GM12878 (cell line): Measurements from ENCODE around the gene ADAMTS16. TPM values are rescaled to one million over a fixed set of nuclear protein-coding genes. Genes with fewer than 3 reads are reported as not detected.

ENCODE experiments used
- ATAC-seq: fragments of 200-7000 bp; cut with Tn5 transposase; 3 replicates; pipeline ENCODE4 v1.9.1; 2020; ENCODE audit warnings: mild to moderate bottlenecking, moderate library complexity
- BruUV-seq: library from RNA; stranded (reverse); fragments of 400-500 nt; replicated peaks from 2 replicates; lab custom pipeline; 2021; lab: Mats Ljungman, UMichigan
- CTCF ChIA-PET: fragments of 300-600 bp; sonication (Branson Sonifier 250); formaldehyde crosslinking; extraction: SDS; loops from one replicate; lab custom pipeline; 2021; ENCODE audit warnings: inconsistent platforms; lab: Yijun Ruan, JAX
- POLR2A ChIA-PET: fragments of 350-600 bp; formaldehyde crosslinking; extraction: SDS; loops from one replicate; lab custom pipeline; 2021; ENCODE audit warnings: inconsistent platforms; lab: Charles Lee
- RAD21 ChIA-PET: fragments of 300-600 bp; sonication (Branson Sonifier 250); formaldehyde crosslinking; loops from one replicate; lab custom pipeline; 2023; ENCODE audit warnings: antibody characterized with exemption; ENCODE audit not compliant: unreplicated experiment; lab: Charles Lee
- SMC1A ChIA-PET: fragments of 300-600 bp; sonication (Branson Sonifier 250); formaldehyde crosslinking; loops from one replicate; lab custom pipeline; 2023; ENCODE audit not compliant: unreplicated experiment, uncharacterized antibody; lab: Charles Lee
- DNase-seq: peaks from one replicate; pipeline ENCODE4 v3.0.0-alpha.2; 2011; ENCODE audit warnings: low read depth, low spot score
- FAIRE-seq: peaks from 3 replicates; lab custom pipeline; 2011; peaks lifted over from hg19 to GRCh38; lab: Jason Lieb, UNC
- H2AFZ ChIP-seq: 2 replicates; pipeline ENCODE4 v1.6.0; 2011; ENCODE audit warnings: low read depth, low read length, control low read depth; ENCODE audit not compliant: control insufficient read depth
- H3K27ac ChIP-seq: 2 replicates; pipeline ENCODE4 v1.5.1; 2011; ENCODE audit warnings: control low read depth; ENCODE audit not compliant: control insufficient read depth, insufficient read depth
- H3K27me3 ChIP-seq, 2 experiments: replicated peaks in 1 of 2; 2 replicates each; pipeline versions ENCODE4 v1.6.0 to v1.6.1; 2011; ENCODE audit warnings: low read length in 1 of 2; ENCODE audit not compliant: control insufficient read depth in 2 of 2, insufficient read depth in 2 of 2
- H3K36me3 ChIP-seq, 2 experiments: 2 replicates each; pipeline ENCODE4 v1.5.1; 2011; ENCODE audit warnings: low read length in 1 of 2; ENCODE audit not compliant: control insufficient read depth in 2 of 2, insufficient read depth in 2 of 2
- H3K4me1 ChIP-seq: 2 replicates; pipeline ENCODE4 v1.6.1; 2011; ENCODE audit warnings: mild to moderate bottlenecking, low read length, moderate library complexity, mixed read lengths; ENCODE audit not compliant: control insufficient read depth, insufficient read depth
- H3K4me2 ChIP-seq: 2 replicates; pipeline ENCODE4 v1.6.0; 2011; ENCODE audit warnings: control low read depth; ENCODE audit not compliant: control insufficient read depth, insufficient read depth
- H3K4me3 ChIP-seq: fragments of 200-600 bp; sonication (generic); 2 replicates; pipeline ENCODE4 v1.5.1; 2016
- H3K79me2 ChIP-seq: 2 replicates; pipeline ENCODE4 v1.6.0; 2011; ENCODE audit warnings: low read length; ENCODE audit not compliant: control insufficient read depth, insufficient read depth
- H3K9ac ChIP-seq: 2 replicates; pipeline ENCODE4 v1.8.0; 2011; ENCODE audit warnings: low read length, control low read depth, mixed read lengths; ENCODE audit not compliant: control insufficient read depth, insufficient read depth
- H3K9me3 ChIP-seq: replicated peaks from 3 replicates; pipeline ENCODE4 v1.5.1; 2011; ENCODE audit warnings: mild to moderate bottlenecking, low read length; ENCODE audit not compliant: control insufficient read depth, insufficient read depth
- H4K20me1 ChIP-seq: 2 replicates; pipeline ENCODE4 v1.6.0; 2011; ENCODE audit not compliant: control insufficient read depth, insufficient read depth
- CHD1 ChIP-seq: IDR thresholded peaks from 2 replicates; pipeline ENCODE4 v1.6.1; 2012; ENCODE audit warnings: low read depth, low read length, improper control_type of control experiment
- CHD4 ChIP-seq: fragments of 200-600 bp; sonication (generic); IDR thresholded peaks from 2 replicates; pipeline ENCODE4 v1.6.1; 2016; ENCODE audit warnings: mild to moderate bottlenecking
- CREM ChIP-seq: IDR thresholded peaks from 2 replicates; pipeline ENCODE4 v1.6.1; 2014; ENCODE audit warnings: antibody characterized with exemption, low read depth
- ETV6 ChIP-seq, 2 experiments: fragments of 450-650 bp in 1 of 2; IDR thresholded peaks in 1 of 2; conservative IDR thresholded peaks in 1 of 2; 2 replicates each; pipeline ENCODE4 v1.6.1; 2014; ENCODE audit warnings: antibody characterized with exemption in 1 of 2, borderline replicate concordance in 1 of 2, low read depth in 1 of 2, mild to moderate bottlenecking in 1 of 2, moderate library complexity in 1 of 2
- GATAD2B ChIP-seq: fragments of 450-650 bp; conservative IDR thresholded peaks from 2 replicates; pipeline ENCODE4 v1.6.1; 2017; ENCODE audit warnings: low read depth, mild to moderate bottlenecking, moderate library complexity
- HDAC6 ChIP-seq: fragments of 200-600 bp; sonication (generic); IDR thresholded peaks from one replicate; pipeline ENCODE4 v1.8.0; 2017; ENCODE audit warnings: antibody characterized with exemption; ENCODE audit not compliant: unreplicated experiment
- KDM1A ChIP-seq: fragments of 200-600 bp; sonication (generic); IDR thresholded peaks from 2 replicates; pipeline ENCODE4 v1.6.1; 2016; ENCODE audit warnings: borderline replicate concordance
- MTA3 ChIP-seq: IDR thresholded peaks from 2 replicates; pipeline ENCODE4 v1.6.1; 2012; ENCODE audit warnings: low read length, inconsistent platforms, borderline replicate concordance
- RBBP5 ChIP-seq: fragments of 200-600 bp; sonication (generic); conservative IDR thresholded peaks from 2 replicates; pipeline ENCODE4 v1.6.1; 2016
- TARDBP ChIP-seq: IDR thresholded peaks from 2 replicates; pipeline ENCODE4 v1.6.1; 2016; ENCODE audit warnings: borderline replicate concordance
- ZNF207 ChIP-seq: fragments of 450-650 bp; IDR thresholded peaks from 2 replicates; pipeline ENCODE4 v1.6.1; 2014; ENCODE audit warnings: antibody characterized with exemption, mild to moderate bottlenecking, borderline replicate concordance
- ZNF274 ChIP-seq: IDR thresholded peaks from one replicate; pipeline ENCODE4 v1.8.0; 2011; ENCODE audit not compliant: insufficient read length, insufficient read depth
- ZNF592 ChIP-seq: fragments of 450-650 bp; IDR thresholded peaks from 2 replicates; pipeline ENCODE4 v1.6.1; 2017; ENCODE audit warnings: mild to moderate bottlenecking, moderate library complexity
- WGBS: methylation state at CpG from one replicate; pipeline ENCODE4 v1.1.6; 2016; ENCODE audit warnings: low lambda C conversion rate; ENCODE audit not compliant: insufficient replicate concordance, insufficient coverage; ENCODE audit errors: missing lambda C conversion rate; 5-methylcytosine and 5-hydroxymethylcytosine counted together
- in situ Hi-C: fragments of 300-500 bp; cut with MboI; formaldehyde crosslinking; loops from 9 replicates; pipeline ENCODE4 v1.14.3; 2018; ENCODE audit warnings: mixed read lengths
- intact Hi-C: fragments of 100-400 bp; cut with micrococcal nuclease; formaldehyde crosslinking; loops from one replicate; pipeline ENCODE4 v1.14.2; 2022; ENCODE audit not compliant: unreplicated experiment
- polyA plus RNA-seq, 11 experiments: library from polyadenylated mRNA; depleted of rRNA in 4 of 11; unstranded in 6 of 11; stranded (reverse) in 5 of 11; fragments of >200 nt; fragmentation: Nextera tagmentation in 4 of 11; fragmentation: Illumina TruSeq in 1 of 11; extraction: Ambion mirVana in 4 of 11; extraction: Trizol in 1 of 11; gene quantifications; 1 replicate in 1 of 11; 2 replicates in 10 of 11; pipeline versions ENCODE4 v1.2.1 to v1.2.3, GENCODE V29; 2011 to 2016; ENCODE audit warnings: inconsistent platforms in 2 of 11, missing spikeins in 2 of 11, low read depth in 1 of 11
- total RNA-seq, 4 experiments: library from RNA; depleted of rRNA in 3 of 4; stranded (reverse); fragments of >200 nt in 3 of 4; fragmentation: Illumina TruSeq in 1 of 4; extraction: Trizol in 1 of 4; gene quantifications; 2 replicates each; pipeline versions ENCODE4 v1.2.1 to v1.2.3, GENCODE V29; 2013 to 2021
- TF ChIP-seq, protein P1 (sequence below): fragments of 450-650 bp; IDR thresholded peaks from 2 replicates; pipeline ENCODE4 v1.6.1; 2017; ENCODE audit warnings: borderline replicate concordance
- TF ChIP-seq, protein P2 (sequence below): fragments of 450-650 bp; IDR thresholded peaks from 2 replicates; pipeline ENCODE4 v1.6.1; 2017; ENCODE audit warnings: low read depth, mild to moderate bottlenecking, moderate library complexity

The ADAMTS16 gene
- total and polyA plus RNA-seq, 10 of the 15 experiments (the other 5 are each of a cell fraction or from before 2014, with no cell fraction given), result 0.04 TPM; not detected in 9

- in situ Hi-C loops, result no loop called here
- ChIA-PET CTCF (interaction anchor here (1.0 kb wide), 1 partner anchor 415 kb away, joined by 4 read pairs; no protein-coding TSS in a partner anchor), SMC1A (no interaction called here), RAD21 (no interaction called here), POLR2A (no interaction called here)
- Histone ChIP-seq H2AFZ (no peak overlapping the region), H3K4me1 (no peaks in the 10 kb centered on the region), H3K27ac (no peak overlapping the region), H4K20me1 (no peaks in the 10 kb centered on the region), H3K27me3 (no peaks in the 10 kb centered on the region), H3K4me3 (no peak overlapping the region), H3K36me3 (no peaks in the 10 kb centered on the region), H3K4me2 (no peak overlapping the region), H3K79me2 (no peaks in the 10 kb centered on the region), H3K9ac (no peak overlapping the region), H3K9me3 (no peaks in the 10 kb centered on the region)
- intact Hi-C loops, result no loop called here
- 0% methylated on average over 1 of the region's 1 CpG for WGBS
- no peak for FAIRE-seq
- no TSS peak for BruUV-seq
- no peak for ATAC-seq
- DNase-seq, result no peak
- TF ChIP-seq KDM1A (no peak), TARDBP (no peak), GATAD2B (no peak), HDAC6 (no peak), ZNF207 (no peak), MTA3 (no peak), CHD4 (no peak), CHD1 (no peak), CREM (no peak), RBBP5 (no peak), ETV6 (conservative IDR thresholded peaks at IDR 0.05 in 1 of 2, IDR thresholded peaks at IDR 0.05 in 1 of 2; ENCODE audit: borderline replicate concordance in 1 of 2, low read depth in 1 of 2) (no peak), ZNF592 (no peak), ZNF274 (no peak)
- TF ChIP-seq, protein P1, sequence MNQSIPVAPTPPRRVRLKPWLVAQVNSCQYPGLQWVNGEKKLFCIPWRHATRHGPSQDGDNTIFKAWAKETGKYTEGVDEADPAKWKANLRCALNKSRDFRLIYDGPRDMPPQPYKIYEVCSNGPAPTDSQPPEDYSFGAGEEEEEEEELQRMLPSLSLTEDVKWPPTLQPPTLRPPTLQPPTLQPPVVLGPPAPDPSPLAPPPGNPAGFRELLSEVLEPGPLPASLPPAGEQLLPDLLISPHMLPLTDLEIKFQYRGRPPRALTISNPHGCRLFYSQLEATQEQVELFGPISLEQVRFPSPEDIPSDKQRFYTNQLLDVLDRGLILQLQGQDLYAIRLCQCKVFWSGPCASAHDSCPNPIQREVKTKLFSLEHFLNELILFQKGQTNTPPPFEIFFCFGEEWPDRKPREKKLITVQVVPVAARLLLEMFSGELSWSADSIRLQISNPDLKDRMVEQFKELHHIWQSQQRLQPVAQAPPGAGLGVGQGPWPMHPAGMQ, result no peak
- TF ChIP-seq, protein P2, sequence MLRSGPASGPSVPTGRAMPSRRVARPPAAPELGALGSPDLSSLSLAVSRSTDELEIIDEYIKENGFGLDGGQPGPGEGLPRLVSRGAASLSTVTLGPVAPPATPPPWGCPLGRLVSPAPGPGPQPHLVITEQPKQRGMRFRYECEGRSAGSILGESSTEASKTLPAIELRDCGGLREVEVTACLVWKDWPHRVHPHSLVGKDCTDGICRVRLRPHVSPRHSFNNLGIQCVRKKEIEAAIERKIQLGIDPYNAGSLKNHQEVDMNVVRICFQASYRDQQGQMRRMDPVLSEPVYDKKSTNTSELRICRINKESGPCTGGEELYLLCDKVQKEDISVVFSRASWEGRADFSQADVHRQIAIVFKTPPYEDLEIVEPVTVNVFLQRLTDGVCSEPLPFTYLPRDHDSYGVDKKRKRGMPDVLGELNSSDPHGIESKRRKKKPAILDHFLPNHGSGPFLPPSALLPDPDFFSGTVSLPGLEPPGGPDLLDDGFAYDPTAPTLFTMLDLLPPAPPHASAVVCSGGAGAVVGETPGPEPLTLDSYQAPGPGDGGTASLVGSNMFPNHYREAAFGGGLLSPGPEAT, result no peak
Observed at GRCh38 chr5:5294429-5294828, 154.3 kb downstream of the ADAMTS16 start.
